DOHH2 (cell line): ENCODE measurements around the gene ANP32A.

Source experiments
- CTCF ChIP-seq: fragments of 200-600 bp; sonication (generic); IDR thresholded peaks from one replicate; pipeline ENCODE4 v1.5.1; 2014; ENCODE audit warnings: antibody characterized with exemption, mild to moderate bottlenecking, low read depth, low read length; ENCODE audit not compliant: poor library complexity, severe bottlenecking
- EZH2phosphoT487 ChIP-seq: fragments of 200-600 bp; sonication (generic); IDR thresholded peaks from 2 replicates; pipeline ENCODE4 v1.6.1; 2017; ENCODE audit warnings: borderline replicate concordance, mild to moderate bottlenecking, antibody characterized with exemption, low read length, moderate library complexity, mixed read lengths

DNA sequence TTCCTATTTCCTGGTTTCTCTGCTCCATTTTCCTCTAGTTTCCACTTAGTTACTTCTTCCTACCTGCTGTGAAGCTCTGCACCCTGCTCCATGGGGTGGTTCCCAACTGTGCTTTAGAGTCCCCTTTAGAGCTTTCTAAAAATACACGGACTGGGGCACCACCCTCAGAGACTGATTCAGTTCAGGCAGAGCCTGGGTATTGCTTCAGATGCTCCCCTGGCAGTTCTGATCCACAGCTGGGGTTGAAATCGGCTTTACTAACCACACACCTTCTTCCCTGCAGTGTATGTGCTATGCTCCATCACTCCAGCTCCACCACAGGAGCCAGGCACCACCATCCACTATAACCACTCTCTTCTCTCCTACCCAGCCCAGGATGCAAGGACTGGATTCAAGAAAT lies 12.6 kb downstream of the ANP32A start:
- TF ChIP-seq CTCF (no peak), EZH2phosphoT487 (no peak)
